SK-N-SH (cell line): ENCODE measurements around the gene TARS3. TPM values are rescaled to one million over a fixed set of nuclear protein-coding genes. Genes with fewer than 3 reads are reported as not detected.

ENCODE experiments used
- CTCF ChIA-PET: fragments of 300-600, 350-600 bp; formaldehyde crosslinking; extraction: SDS; loops from one replicate; lab custom pipeline; 2021; lab: Yijun Ruan, JAX
- POLR2A ChIA-PET: fragments of 350-600 bp; sonication (Branson Sonifier 250); formaldehyde crosslinking; extraction: SDS; loops from one replicate; lab custom pipeline; 2020; ENCODE audit warnings: antibody characterized with exemption, inconsistent platforms; lab: Yijun Ruan, JAX
- DNase-seq: peaks from one replicate; pipeline ENCODE4 v3.0.0; 2012
- H2AFZ ChIP-seq: fragments of 200-600 bp; sonication (generic); 2 replicates; pipeline ENCODE4 v1.8.1; 2016; ENCODE audit warnings: antibody characterized with exemption, mild to moderate bottlenecking, low read depth
- H3F3A ChIP-seq: fragments of 200-600 bp; sonication (generic); replicated peaks from 2 replicates; pipeline ENCODE3; 2016; ENCODE audit warnings: antibody characterized with exemption, mild to moderate bottlenecking; ENCODE audit not compliant: insufficient read depth
- H3K27ac ChIP-seq, 2 experiments: fragments of 200-500 bp in 1 of 2; fragments of 200-600 bp in 1 of 2; sonication (Bioruptor generic) in 1 of 2; sonication (generic), shearing (Covaris generic) in 1 of 2; 2 replicates each; pipeline versions ENCODE4 v1.5.1 to v1.6.1; 2014 to 2016; ENCODE audit warnings: low read depth in 2 of 2, inconsistent platforms in 1 of 2, low read length in 1 of 2, mild to moderate bottlenecking in 1 of 2, mixed read lengths in 1 of 2
- H3K27me3 ChIP-seq: fragments of 200-600 bp; sonication (generic), shearing (Covaris generic); 2 replicates; pipeline ENCODE4 v1.6.1; 2016; ENCODE audit warnings: mixed run types; ENCODE audit not compliant: insufficient read depth
- H3K36me3 ChIP-seq, 2 experiments: fragments of 200-500 bp in 1 of 2; fragments of 200-600 bp in 1 of 2; sonication (Bioruptor generic) in 1 of 2; sonication (generic) in 1 of 2; replicated peaks in 1 of 2; 2 replicates each; pipeline versions ENCODE3 to v1.5.1; 2014 to 2016; ENCODE audit warnings: low read length in 1 of 2, mild to moderate bottlenecking in 1 of 2; ENCODE audit not compliant: insufficient read depth in 2 of 2, control insufficient read depth in 1 of 2
- H3K4me1 ChIP-seq, 2 experiments: fragments of 200-500 bp in 1 of 2; fragments of 200-600 bp in 1 of 2; sonication (Bioruptor generic) in 1 of 2; sonication (generic), shearing (Covaris generic) in 1 of 2; 2 replicates each; pipeline versions ENCODE4 v1.5.1 to v1.6.1; 2014 to 2016; ENCODE audit warnings: low read depth in 1 of 2, low read length in 1 of 2, mixed run types in 1 of 2; ENCODE audit not compliant: insufficient read depth in 2 of 2, control insufficient read depth in 1 of 2
- H3K4me2 ChIP-seq: fragments of 200-600 bp; sonication (generic), shearing (Covaris generic); 2 replicates; pipeline ENCODE4 v1.6.1; 2017; ENCODE audit warnings: mixed run types
- H3K4me3 ChIP-seq, 2 experiments: fragments of 200-500 bp in 1 of 2; fragments of 200-600 bp in 1 of 2; sonication (Bioruptor generic) in 1 of 2; sonication (generic), shearing (Covaris generic) in 1 of 2; 2 replicates each; pipeline versions ENCODE4 v1.5.1 to v1.8.1; 2014 to 2016; ENCODE audit warnings: low read depth in 2 of 2, inconsistent platforms in 1 of 2, low read length in 1 of 2, mild to moderate bottlenecking in 1 of 2, mixed read lengths in 1 of 2, moderate library complexity in 1 of 2
- H3K79me2 ChIP-seq: fragments of 200-600 bp; sonication (generic); 2 replicates; pipeline ENCODE4 v1.8.1; 2017; ENCODE audit warnings: mild to moderate bottlenecking; ENCODE audit not compliant: insufficient read depth
- H3K9ac ChIP-seq: fragments of 200-600 bp; sonication (generic); 2 replicates; pipeline ENCODE4 v1.6.1; 2017; ENCODE audit warnings: mixed run types
- H3K9me2 ChIP-seq: fragments of 200-600 bp; sonication (generic); 2 replicates; pipeline ENCODE4 v1.6.1; 2017; ENCODE audit warnings: mixed run types
- H3K9me3 ChIP-seq: fragments of 200-600 bp; sonication (generic); 2 replicates; pipeline ENCODE4 v1.6.1; 2017; ENCODE audit warnings: mixed run types, mild to moderate bottlenecking, moderate library complexity
- H4K20me1 ChIP-seq: fragments of 200-600 bp; sonication (generic); 2 replicates; pipeline ENCODE4 v1.6.1; 2017; ENCODE audit warnings: mild to moderate bottlenecking, mixed run types; ENCODE audit not compliant: insufficient read depth
- CHD2 ChIP-seq: fragments of 150-350 bp; IDR thresholded peaks from 2 replicates; pipeline ENCODE4 v1.6.1; 2018; ENCODE audit warnings: low read length; ENCODE audit not compliant: partially characterized antibody
- ELF1 ChIP-seq: IDR thresholded peaks from 2 replicates; pipeline ENCODE4 v1.4.0; 2012
- EP300 ChIP-seq, 2 experiments: IDR thresholded peaks; 2 replicates each; pipeline versions ENCODE4 v1.4.0 to v1.6.1; 2012; ENCODE audit warnings: borderline replicate concordance in 1 of 2, low read depth in 1 of 2, low read length in 1 of 2
- EZH2phosphoT487 ChIP-seq: fragments of 200-600 bp; sonication (generic); IDR thresholded peaks from 2 replicates; pipeline ENCODE4 v1.6.1; 2017; ENCODE audit warnings: low read depth, mixed run types, mild to moderate bottlenecking, antibody characterized with exemption, moderate library complexity, borderline replicate concordance
- FOSL2 ChIP-seq: IDR thresholded peaks from 2 replicates; pipeline ENCODE4 v1.4.0; 2012; ENCODE audit warnings: low read depth, mild to moderate bottlenecking, moderate library complexity, borderline replicate concordance
- FOXJ3 ChIP-seq: sonication (generic); formaldehyde crosslinking; IDR thresholded peaks from 2 replicates; pipeline ENCODE4 v1.5.1; 2020; ENCODE audit warnings: mild to moderate bottlenecking, missing genetic modification reagents
- GABPA ChIP-seq: IDR thresholded peaks from 2 replicates; pipeline ENCODE4 v1.4.0; 2012; ENCODE audit warnings: low read depth, mild to moderate bottlenecking
- GATA2 ChIP-seq: sonication (generic); formaldehyde crosslinking; IDR thresholded peaks from 2 replicates; pipeline ENCODE4 v1.5.0; 2020; ENCODE audit warnings: mild to moderate bottlenecking, missing genetic modification reagents
- IRF3 ChIP-seq: fragments of 150-350 bp; IDR thresholded peaks from 2 replicates; pipeline ENCODE4 v1.6.1; 2016; ENCODE audit warnings: mild to moderate bottlenecking, low read depth, low read length
- MAX ChIP-seq: IDR thresholded peaks from 2 replicates; pipeline ENCODE4 v1.4.0; 2012; ENCODE audit warnings: low read depth
- MEF2A ChIP-seq: IDR thresholded peaks from 2 replicates; pipeline ENCODE4 v1.4.0; 2012; ENCODE audit warnings: low read depth, borderline replicate concordance
- NFIC ChIP-seq: IDR thresholded peaks from 2 replicates; pipeline ENCODE4 v1.4.0; 2012; ENCODE audit warnings: borderline replicate concordance
- PBX3 ChIP-seq: IDR thresholded peaks from 2 replicates; pipeline ENCODE4; 2012
- POLR2AphosphoS5 ChIP-seq: IDR thresholded peaks from 2 replicates; pipeline ENCODE4 v1.6.1; 2012; ENCODE audit warnings: low read depth, low read length
- RCOR1 ChIP-seq: fragments of 150-350 bp; IDR thresholded peaks from 2 replicates; pipeline ENCODE4 v1.6.1; 2017; ENCODE audit warnings: antibody characterized with exemption, low read length
- REST ChIP-seq: IDR thresholded peaks from 2 replicates; pipeline ENCODE4 v1.6.1; 2012; ENCODE audit warnings: mild to moderate bottlenecking, low read depth, low read length, moderate library complexity
- RFX5 ChIP-seq: IDR thresholded peaks from 2 replicates; pipeline ENCODE4 v1.6.1; 2012; ENCODE audit warnings: mild to moderate bottlenecking, improper control_type of control experiment, low read length
- RXRA ChIP-seq: IDR thresholded peaks from 2 replicates; pipeline ENCODE4 v1.4.0; 2012; ENCODE audit warnings: low read depth, mild to moderate bottlenecking, borderline replicate concordance
- SIN3A ChIP-seq: IDR thresholded peaks from 2 replicates; pipeline ENCODE4 v1.6.1; 2012; ENCODE audit warnings: low read depth, mild to moderate bottlenecking, low read length, moderate library complexity, borderline replicate concordance
- TAF1 ChIP-seq: IDR thresholded peaks from 2 replicates; pipeline ENCODE4 v1.6.1; 2012; ENCODE audit warnings: low read depth, mild to moderate bottlenecking, low read length, moderate library complexity, borderline replicate concordance
- TEAD4 ChIP-seq: IDR thresholded peaks from 2 replicates; pipeline ENCODE4 v1.4.0; 2012; ENCODE audit warnings: mild to moderate bottlenecking, borderline replicate concordance; ENCODE audit not compliant: insufficient read depth
- YY1 ChIP-seq: IDR thresholded peaks from 2 replicates; pipeline ENCODE4 v1.4.0; 2012; ENCODE audit warnings: low read depth, mild to moderate bottlenecking
- ZBTB33 ChIP-seq: IDR thresholded peaks from 2 replicates; pipeline ENCODE4 v1.4.0; 2012; ENCODE audit warnings: low read depth, borderline replicate concordance
- WGBS: methylation state at CpG from one replicate; pipeline ENCODE4 v1.1.6; 2017; ENCODE audit warnings: low lambda C conversion rate; 5-methylcytosine and 5-hydroxymethylcytosine counted together
- polyA plus RNA-seq, 3 experiments: library from polyadenylated mRNA; depleted of rRNA; stranded (reverse); fragments of >200 nt; gene quantifications; 2 replicates each; pipeline ENCODE4 v1.2.3, GENCODE V29; 2012

Gene TARS3
- polyA plus RNA-seq, 1 of the 3 experiments (the other 2 are of a cell fraction): 3.5 TPM

GRCh38 chr15:101733545-101733944, 9.3 kb upstream of the TARS3 start:
- CTCF ChIA-PET: no interaction called here
- H3K27me3 ChIP-seq: no peaks in the 10 kb centered on the region

GRCh38 chr15:101732772-101733171, 8.5 kb upstream of the TARS3 start:
- Histone ChIP-seq H3K27ac (no peak overlapping the region), H3K4me2 (no peak overlapping the region), H3K9me3 (no peaks in the 10 kb centered on the region), H3K9ac (no peak overlapping the region), H3K4me3 (no peak overlapping the region), H2AFZ (no peak overlapping the region), H4K20me1 (no peaks in the 10 kb centered on the region), H3K9me2 (no peaks in the 10 kb centered on the region), H3K27me3 (no peaks in the 10 kb centered on the region), H3K36me3 (no peaks in the 10 kb centered on the region), H3K4me1 (no peaks in the 10 kb centered on the region), H3K79me2 (no peaks in the 10 kb centered on the region), H3F3A (no peaks in the 10 kb centered on the region)
- no peak for TF ChIP-seq NFIC
- no peak for TF ChIP-seq ELF1
- no peak for TF ChIP-seq ZBTB33
- TF ChIP-seq FOXJ3 (CRISPR knock-in tag): no peak
- no peak for TF ChIP-seq TAF1
- no peak for TF ChIP-seq MEF2A
- TF ChIP-seq FOSL2: no peak
- TF ChIP-seq RFX5: no peak
- no peak for TF ChIP-seq MAX
- TF ChIP-seq EZH2phosphoT487: no peak
- no peak for TF ChIP-seq POLR2AphosphoS5
- TF ChIP-seq GABPA: no peak
- TF ChIP-seq PBX3: no peak
- no peak for TF ChIP-seq REST
- no peak for TF ChIP-seq EP300 (IDR thresholded peaks at IDR 0.05; ENCODE audit: borderline replicate concordance in 1 of 2, low read depth in 1 of 2, low read length in 1 of 2)
- TF ChIP-seq YY1: no peak
- TF ChIP-seq CHD2: no peak
- no peak for TF ChIP-seq RXRA
- TF ChIP-seq RCOR1: no peak
- TF ChIP-seq IRF3: no peak
- WGBS: 70% methylated on average over 3 of the region's 3 CpGs
- DNase-seq: no peak
- CTCF ChIA-PET: no interaction called here
- POLR2A ChIA-PET: no interaction called here

More at GRCh38 chr15:101733545-101733944, 9.3 kb upstream of the TARS3 start:
- 66% methylated on average over 2 of the region's 2 CpGs for WGBS
- no peaks in the 10 kb centered on the region for H4K20me1 ChIP-seq
- POLR2A ChIA-PET: no interaction called here
- H3K4me3 ChIP-seq: no peak overlapping the region
- no peaks in the 10 kb centered on the region for H3K4me1 ChIP-seq
- H3K9ac ChIP-seq: no peak overlapping the region
- no peaks in the 10 kb centered on the region for H3K36me3 ChIP-seq
- TF ChIP-seq SIN3A (no peak), TEAD4 (no peak), NFIC (no peak), GATA2 (CRISPR knock-in tag) (no peak)
- no peaks in the 10 kb centered on the region for H3K9me2 ChIP-seq
- no peaks in the 10 kb centered on the region for H3K79me2 ChIP-seq
- H3K27ac ChIP-seq: no peak overlapping the region
- H3F3A ChIP-seq: no peaks in the 10 kb centered on the region
- no peak for DNase-seq
- no peak overlapping the region for H3K4me2 ChIP-seq
- no peaks in the 10 kb centered on the region for H3K9me3 ChIP-seq
- H2AFZ ChIP-seq: no peak overlapping the region
